Muscle of arm (tissue), 14 donors: Measurements from ENCODE around the gene OR51I1. TPM values are rescaled to one million over a fixed set of nuclear protein-coding genes. Genes with fewer than 3 reads are reported as not detected.

Experiments
- DNase-seq: peaks from one replicate; pipeline ENCODE4 v3.0.0-alpha.2; 2013
- long read RNA-seq, 11 donors: transcript quantifications; one replicate each; lab custom pipeline, GENCODE V29; 2026
- polyA plus RNA-seq, 12 donors: library from polyadenylated mRNA; unstranded; fragments of 120-200 nt; gene quantifications; one replicate each; pipeline ENCODE4 v1.2.1, GENCODE V29; 2013; ENCODE audit not compliant: insufficient read length in 12 of 12

The OR51I1 gene, protein sequence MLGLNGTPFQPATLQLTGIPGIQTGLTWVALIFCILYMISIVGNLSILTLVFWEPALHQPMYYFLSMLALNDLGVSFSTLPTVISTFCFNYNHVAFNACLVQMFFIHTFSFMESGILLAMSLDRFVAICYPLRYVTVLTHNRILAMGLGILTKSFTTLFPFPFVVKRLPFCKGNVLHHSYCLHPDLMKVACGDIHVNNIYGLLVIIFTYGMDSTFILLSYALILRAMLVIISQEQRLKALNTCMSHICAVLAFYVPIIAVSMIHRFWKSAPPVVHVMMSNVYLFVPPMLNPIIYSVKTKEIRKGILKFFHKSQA
- polyA plus RNA-seq, result not detected
- long read RNA-seq, donor 1, result 0 reads
- long read RNA-seq, donor 2, result 0 reads
- long read RNA-seq, donor 3, result 0 reads
- long read RNA-seq, donor 4, result 0 reads
- long read RNA-seq, donor 5, result 0 reads
- long read RNA-seq, donor 6, result 0 reads
- long read RNA-seq, donor 7, result 0 reads
- long read RNA-seq, donor 8, result 0 reads
- long read RNA-seq, donor 9, result 0 reads
- long read RNA-seq, donor 10, result 0 reads
- long read RNA-seq, donor 11, result 0 reads

DNA sequence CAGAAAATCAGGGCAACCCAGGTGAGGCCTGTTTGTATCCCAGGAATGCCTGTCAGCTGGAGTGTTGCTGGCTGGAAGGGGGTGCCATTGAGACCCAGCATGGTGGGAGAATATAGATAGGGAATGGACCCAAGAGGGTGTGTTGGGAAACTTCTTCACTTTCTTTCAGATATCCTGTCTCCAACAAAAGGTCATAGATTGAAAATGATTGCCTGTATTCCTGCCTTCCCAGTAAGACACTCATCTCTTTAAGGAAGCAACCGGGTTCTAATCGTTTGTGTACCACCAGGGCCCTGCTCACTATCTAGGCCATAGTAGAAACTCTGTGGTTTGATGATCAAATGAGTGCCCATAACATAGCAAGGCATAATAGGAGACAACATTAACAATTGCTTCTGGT lies at the start of gene OR51I1:
OR51I1 (minus strand) TSS at position 101 of the 400 bp plus-strand sequence; CDS start at position 101, 0 bp downstream.
- DNase-seq, result no peak

DNA sequence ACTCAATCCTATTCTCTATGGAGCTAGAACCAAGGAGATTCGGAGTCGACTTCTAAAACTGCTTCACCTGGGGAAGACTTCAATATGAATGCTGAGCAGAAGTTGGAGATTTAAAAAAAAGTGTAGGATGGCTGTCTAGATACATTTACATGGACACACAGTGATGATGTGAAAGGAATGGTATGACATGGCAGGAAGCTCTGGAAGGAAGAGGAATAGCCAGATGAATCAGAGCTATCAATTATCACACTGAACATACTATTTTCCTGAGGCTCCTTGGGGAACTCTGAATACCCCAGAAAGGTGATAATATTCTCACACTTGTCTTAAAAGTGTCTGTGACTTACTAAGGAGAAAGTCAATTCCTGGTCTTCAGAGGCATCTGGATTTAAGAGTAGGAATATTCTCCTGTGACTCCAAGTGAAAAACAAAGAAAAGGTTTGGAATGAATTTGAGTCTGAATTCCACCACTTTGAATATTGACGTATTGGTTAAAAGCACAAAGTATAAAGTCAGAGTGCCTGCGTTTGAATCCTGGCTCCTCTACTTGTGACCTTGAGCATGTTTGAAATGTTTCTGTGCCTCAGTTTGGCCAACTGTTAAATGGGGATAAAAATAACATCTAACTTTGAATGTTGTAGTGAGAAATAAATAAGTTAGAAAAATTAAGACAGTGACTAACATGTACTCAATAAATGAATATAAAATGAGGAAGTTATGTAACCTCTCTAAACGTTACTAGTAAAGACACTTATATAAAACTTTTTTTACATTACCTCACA lies 48.5 kb upstream of the OR51I1 start:
- DNase-seq, result no peak

DNA sequence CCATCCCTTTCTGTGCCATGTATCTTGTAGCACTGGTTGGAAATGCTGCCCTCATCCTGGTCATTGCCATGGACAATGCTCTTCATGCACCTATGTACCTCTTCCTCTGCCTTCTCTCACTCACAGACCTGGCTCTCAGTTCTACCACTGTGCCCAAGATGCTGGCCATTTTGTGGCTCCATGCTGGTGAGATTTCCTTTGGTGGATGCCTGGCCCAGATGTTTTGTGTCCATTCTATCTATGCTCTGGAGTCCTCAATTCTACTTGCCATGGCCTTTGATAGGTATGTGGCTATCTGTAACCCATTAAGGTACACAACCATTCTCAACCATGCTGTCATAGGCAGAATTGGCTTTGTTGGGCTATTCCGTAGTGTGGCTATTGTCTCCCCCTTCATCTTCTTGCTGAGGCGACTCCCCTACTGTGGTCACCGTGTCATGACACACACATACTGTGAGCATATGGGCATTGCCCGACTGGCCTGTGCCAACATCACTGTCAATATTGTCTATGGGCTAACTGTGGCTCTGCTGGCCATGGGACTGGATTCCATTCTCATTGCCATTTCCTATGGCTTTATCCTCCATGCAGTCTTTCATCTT lies 47.6 kb upstream of the OR51I1 start:
- no peak for DNase-seq

DNA sequence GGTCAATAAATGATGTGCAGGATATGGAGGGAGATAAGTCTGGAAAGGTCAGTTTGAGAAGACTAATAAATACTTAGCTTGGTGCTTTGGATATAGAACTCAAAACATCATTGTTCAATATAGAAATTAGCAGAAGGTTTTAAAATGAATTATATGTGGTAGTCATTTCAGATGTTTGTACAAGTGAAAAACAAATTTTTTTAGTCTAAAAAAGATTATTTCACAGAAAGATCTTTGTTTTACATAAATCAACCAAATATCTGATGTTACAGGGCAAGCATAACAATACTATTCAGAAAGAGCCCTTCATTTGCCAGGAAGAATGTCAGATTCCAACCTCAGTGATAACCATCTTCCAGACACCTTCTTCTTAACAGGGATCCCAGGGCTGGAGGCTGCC lies 47.1 kb upstream of the OR51I1 start, which contains the start of gene OR52D1:
OR52D1 (plus strand) TSS at position 301 of the 400 bp plus-strand sequence; CDS start at position 323, 22 bp downstream.
- DNase-seq, result no peak

DNA sequence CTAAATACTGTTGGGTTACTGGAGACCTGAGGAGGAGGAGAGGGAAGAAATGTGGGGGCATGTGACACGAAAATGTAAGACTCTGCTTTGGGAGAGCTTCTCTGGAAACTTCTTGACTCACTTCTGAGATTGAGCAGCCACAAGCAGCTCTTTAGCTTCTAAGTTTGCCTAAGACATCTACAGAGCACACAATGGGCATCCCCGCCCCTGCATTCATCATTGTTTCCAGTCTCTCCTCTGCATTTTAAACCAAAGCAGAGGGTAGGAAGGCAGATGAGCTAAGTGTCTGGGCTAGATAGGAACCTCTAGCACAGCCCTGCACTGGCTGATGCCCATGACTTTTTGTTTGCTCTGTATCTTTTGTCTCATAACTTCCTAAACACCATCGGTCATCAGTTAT lies 45.1 kb upstream of the OR51I1 start:
- DNase-seq, result no peak

DNA sequence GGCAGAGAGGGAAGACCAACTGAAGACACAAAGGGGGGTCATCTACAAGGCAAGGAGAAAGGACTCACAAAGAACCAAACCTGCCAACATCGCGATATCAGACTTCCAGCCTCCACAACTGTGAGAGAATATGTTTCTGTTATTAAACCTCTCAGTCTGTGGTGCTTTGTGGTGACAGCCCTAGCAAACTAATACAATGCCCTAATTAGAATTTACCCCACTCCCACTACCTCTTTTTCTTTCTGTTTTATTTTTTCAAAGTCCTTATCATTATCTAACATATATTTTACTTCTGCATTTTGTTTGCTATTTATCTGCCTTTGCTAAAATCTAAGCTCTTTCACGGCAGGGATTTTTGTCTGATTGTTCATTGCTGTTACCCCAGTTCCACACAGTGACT lies 44.7 kb upstream of the OR51I1 start:
- DNase-seq, result no peak

DNA sequence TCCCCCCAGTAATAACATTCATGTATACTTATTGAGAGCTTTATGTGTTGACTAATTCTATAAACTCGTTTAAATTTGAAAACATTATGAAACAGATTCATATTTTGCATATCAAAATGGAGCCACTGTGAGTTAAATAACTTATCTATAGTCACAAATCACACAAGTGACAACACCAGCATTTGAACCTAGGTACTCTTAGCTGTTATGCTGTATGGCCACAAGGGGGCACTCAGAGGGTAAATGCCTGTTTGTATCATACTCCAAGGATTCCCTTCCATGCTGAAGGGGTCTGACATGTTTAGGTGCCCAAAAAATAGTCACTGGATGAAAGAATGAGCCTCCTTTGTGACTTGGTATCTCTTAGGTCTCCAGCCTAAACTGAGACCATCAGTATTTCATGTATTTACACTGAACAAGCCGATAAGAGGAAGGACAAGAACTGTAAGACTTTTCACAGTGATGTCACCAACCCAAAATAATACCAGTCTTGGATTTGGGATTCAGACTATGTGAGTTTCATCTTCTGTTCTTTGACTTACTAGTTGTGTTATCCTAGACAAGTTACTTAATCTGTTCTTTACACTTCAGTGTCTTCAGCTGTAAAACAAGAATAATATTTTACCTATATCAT lies 35.0 kb upstream of the OR51I1 start:
- DNase-seq, result peak; percentile 20

DNA sequence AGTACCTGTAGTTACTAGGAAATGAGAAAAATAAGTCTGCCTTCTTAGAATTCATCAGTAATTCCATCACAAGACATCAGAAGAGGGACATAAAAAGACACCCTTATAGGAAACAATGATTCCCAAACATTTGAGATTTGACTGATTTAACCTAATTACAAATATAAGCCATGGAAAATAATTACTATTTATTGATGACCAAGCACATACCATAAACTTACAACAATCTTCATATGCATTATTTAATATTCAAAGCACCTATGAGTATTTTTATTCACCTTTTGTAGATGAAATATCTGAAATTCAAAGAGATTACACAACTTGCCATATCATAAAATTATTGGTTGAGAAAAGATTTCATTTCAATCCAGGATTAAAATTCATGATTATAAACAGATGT lies 32.6 kb upstream of the OR51I1 start:
- no peak for DNase-seq

DNA sequence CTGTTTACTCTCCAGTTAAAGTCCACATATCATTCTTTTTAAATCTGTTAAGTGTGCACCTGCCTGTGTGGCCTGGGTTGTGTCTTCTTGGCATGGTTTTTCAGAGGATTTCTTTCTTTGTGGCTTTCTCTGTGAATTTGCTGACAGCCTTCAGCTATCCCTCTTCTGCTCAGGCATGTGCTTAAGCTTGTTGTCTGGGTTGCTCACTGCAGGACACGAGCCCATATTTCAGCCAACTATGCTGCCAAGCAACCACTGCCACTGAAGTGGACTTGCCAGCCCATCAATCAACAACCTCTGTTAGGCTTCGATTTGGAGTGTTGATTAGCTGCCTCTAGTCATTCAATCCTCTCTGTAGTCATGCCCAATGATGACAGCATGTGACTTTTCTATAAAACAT lies 26.2 kb upstream of the OR51I1 start:
- DNase-seq, result no peak

DNA sequence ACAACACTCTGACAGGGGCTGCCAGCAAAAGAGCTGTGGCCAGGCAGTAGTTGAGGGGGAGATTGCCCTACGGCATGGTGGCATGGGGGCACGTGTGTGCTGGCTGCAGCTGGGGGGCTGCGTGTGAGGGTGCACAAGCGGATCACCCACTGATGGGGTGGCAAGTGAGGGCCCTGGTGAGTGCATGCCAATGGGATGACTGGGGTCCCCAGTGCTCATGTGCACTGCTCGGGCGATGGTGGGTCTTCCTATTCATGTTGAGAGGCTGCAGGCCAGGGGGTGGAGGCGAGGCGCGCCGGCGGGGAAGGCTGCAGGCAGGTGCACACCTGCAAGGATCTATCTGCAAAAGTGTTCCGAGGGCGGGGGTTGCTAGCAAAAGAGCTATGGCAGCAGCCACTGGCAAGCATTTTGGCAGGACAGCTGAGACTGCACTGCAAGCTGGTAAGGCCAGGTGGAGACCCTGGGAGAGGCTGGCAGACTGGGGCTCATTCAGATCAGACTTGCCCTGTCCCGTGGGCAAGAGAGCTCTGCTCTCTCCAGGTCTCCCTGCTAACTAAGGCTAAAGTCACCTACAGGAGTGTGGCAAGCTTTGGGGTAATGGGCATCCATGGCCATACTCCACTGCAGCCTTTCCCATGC lies 19.8 kb upstream of the OR51I1 start:
- no peak for DNase-seq

DNA sequence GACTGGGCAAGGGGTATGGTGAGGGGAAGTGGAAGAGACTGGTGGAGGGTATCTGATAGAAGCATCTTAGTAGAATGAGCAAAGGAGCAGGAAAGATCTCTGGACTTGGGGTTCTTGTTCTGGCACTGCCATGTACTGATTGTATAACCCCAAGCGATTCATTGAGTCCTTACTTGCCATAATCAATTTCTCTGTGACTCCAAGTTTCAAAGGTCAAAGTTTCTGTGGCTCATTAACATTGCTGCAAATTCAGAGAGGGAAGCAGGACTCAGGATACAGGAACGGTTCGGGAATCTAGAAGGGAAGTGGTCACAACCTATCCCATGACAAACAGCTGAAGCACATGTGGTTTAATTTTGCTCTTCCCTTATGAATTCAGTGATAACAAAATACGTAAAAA lies 8.1 kb upstream of the OR51I1 start:
- no peak for DNase-seq

DNA sequence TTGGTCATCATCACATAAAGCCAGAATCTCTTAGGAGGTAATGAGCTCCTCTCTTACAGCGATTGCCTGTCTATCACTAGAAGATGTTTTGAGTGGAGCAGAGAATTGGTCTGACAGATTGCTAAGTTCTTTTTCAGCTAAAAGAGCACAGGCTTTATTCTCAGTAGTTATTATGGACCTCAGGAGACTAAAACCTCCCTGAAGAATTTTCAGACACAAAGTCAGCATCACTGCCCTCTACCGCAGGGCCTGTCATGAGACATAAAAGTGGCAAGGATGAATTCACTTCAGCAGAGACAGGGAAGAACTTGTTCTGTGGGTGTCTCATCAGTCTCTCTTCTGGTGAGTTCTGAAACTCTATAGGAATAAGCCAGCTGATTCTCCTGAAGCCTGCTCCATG lies 7.7 kb upstream of the OR51I1 start, which contains the start of gene OR51I2:
OR51I2 (plus strand) TSS at position 301 of the 400 bp plus-strand sequence. CDS start 4,166 bp downstream, outside the sequence.
- no peak for DNase-seq

DNA sequence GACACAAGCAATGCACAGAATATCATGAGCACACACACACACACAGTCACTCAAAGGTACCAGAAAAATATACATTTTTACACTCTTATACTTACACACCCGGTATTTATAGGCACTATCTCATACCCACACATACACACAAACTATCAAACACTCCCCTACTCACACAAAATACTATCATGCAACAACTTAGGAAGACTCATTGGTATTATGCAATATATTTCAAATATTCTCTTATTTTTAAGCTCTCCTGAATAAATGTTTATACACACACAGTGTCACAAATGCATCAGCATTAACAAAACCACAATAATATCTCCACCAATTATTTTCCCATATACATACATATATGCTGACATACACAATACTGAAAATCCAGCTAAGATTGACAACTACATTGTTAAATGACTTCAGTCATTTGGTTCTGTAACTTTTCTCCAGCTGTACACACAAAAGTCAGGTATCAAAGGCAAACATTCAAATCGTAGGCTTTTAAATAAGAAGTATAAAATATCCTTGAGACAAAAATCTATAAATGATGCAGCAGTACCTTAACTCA lies 2.6 kb upstream of the OR51I1 start:
- no peak for DNase-seq

DNA sequence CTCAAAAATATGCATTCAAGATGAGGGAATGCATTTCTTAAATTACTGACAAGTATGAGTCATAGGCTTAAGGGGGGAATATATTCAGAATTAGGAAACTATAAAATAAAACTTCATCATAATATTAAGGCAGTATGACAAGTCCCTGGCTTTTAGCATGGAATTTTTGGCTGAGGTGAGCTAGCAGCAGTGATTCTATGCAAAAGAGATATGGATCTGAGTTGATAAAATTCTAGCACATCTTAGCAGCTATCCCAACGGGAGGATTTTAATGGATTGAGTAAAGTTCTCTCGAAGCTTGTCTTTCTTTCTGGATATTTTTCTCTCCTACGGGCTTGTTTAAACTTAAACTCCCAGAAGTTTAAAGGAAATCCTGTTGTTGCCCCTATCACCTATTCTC lies 18.2 kb downstream of the OR51I1 start:
- DNase-seq, result no peak

DNA sequence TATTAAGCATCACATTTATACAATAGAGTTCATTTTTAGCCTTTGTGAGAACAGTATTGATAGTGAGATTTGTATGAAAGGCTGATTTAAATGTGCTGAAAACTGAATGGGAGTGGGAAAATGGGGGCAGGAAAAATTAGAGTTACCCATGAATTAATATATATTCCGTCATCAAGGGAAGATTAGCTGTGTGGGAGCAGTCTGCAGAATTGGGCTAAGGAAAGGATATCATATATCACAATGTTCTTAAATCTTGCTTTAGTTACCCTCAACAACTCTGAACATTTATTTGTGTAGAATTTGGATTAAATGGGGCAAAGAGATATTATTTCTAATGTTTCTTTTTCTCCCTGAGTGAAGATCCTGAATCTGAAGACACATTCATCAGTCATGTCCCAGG lies 19.5 kb downstream of the OR51I1 start, which contains the start of gene OR51Q1:
OR51Q1 (plus strand) TSS at position 301 of the 400 bp plus-strand sequence; CDS start at position 391, 90 bp downstream.
- DNase-seq, result no peak

DNA sequence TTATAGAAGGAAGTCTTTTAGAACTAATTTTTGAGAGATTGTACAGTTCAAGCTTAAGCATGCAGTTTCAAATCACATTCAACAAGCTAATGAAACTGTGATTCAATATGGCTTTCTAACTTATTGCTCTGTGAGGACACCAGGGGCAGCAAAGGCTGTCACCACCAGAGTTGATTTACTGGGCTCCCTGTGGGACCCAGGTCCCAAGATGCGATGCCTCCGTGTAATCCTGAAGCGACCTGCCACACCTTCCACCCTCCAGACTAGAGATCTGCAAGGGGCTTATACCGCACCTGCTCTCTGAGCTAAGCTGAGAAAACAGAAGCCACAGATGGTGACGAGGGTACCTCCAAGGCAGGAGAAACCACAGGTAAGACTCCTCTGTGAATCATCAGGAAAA lies 20.3 kb downstream of the OR51I1 start:
- no peak for DNase-seq

DNA sequence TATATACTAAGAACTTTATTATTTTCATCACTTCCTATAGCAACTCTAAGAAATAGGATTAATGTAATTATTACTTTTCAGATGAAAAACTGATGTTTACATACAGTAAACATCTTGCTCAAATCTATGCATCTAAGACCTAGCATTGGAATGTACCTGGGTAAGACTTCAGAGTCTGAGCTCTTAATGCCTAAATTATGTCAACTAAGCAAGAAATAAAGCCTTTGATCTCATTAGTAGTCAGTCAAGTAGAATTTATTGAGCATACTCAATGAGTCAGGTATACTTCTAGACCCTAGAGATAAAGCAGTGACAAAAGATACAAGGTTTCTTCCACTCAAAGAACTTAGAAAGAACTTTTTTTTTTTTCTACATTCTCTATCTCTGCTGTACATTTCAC lies 36.1 kb downstream of the OR51I1 start:
- no peak for DNase-seq

DNA sequence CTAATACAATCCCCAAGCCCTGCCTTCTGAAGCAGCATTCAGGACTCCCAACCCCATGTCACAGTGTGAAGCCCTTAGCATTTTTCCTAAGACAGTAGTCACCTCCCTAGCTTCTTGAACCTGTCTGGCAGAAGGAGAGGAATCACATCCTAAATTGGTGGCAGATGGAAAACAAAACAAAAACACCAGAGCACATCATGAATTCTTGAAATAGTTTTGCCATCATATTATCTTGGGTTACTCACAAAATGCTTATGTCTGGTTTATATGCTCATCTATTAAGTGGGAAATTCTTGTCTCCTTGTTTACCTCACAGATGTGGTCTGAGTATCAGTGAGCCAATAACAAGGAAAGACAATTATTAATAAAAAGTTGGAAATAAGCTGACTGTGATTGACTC lies 42.4 kb downstream of the OR51I1 start:
- no peak for DNase-seq

DNA sequence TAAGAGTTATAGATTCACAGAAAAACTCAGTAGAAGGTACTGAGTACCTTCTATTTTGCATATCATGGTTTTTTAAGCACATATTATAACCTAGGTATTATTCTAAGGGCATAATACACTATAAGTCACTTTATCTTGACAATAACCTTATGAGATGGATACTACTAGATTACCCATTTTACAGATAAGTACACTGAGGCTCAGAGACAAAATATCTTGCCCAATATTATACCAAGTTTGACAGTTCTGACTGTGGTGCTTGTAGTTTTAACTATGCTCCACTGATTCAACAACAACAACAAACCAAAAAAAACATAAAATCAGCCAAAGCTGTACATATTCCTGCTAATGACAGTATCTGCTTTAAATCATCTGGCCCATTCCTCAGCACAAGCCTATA lies 47.2 kb downstream of the OR51I1 start:
- DNase-seq, result no peak
